CD4-positive, alpha-beta T cell treated with Interleukin-2 at 100 ng/mL for 4 hours (primary cell): ENCODE results near the gene NPTX1.
A peak's percentile ranks its signal among the peaks of the same experiment; 100 is the strongest.

Experiments used
- DNase-seq: peaks from one replicate; pipeline ENCODE4 v3.0.0-alpha.2; 2020; ENCODE audit warnings: low spot score

NPTX1 gene

DNA sequence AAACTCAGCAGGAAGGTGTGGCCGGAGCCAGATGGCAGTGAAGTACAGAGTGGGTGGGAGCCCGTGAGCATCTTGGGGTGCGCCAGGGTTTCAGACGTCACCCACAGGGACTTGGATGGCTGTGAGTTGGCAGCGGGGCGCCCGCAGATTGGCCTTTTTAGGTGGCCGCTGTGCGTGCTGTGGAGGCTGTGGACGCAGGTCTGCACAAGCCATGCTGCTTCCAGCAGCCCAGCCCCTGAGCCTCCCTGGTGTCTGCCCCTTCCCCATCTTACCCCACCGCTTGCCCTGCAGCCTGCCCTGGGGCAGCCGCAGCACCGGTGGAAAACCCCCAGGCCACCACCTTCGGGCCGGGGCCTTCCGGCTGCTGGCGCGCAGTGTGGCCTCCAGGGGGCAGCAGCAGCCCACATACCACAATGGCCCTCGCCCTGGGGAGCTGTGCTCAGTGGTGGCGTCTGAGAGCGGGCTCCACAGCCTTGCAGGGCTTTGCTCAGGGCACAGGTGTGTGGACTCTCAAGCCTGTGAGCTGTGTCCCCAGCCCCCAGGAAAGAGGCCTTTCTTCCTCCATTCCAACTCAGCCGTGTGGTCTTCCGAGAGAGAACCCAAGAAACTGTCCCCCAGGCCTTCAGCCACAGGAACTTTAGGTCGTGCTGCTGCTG is 49.6 kb downstream of the NPTX1 start:
- DNase-seq = peak; percentile 88

DNA sequence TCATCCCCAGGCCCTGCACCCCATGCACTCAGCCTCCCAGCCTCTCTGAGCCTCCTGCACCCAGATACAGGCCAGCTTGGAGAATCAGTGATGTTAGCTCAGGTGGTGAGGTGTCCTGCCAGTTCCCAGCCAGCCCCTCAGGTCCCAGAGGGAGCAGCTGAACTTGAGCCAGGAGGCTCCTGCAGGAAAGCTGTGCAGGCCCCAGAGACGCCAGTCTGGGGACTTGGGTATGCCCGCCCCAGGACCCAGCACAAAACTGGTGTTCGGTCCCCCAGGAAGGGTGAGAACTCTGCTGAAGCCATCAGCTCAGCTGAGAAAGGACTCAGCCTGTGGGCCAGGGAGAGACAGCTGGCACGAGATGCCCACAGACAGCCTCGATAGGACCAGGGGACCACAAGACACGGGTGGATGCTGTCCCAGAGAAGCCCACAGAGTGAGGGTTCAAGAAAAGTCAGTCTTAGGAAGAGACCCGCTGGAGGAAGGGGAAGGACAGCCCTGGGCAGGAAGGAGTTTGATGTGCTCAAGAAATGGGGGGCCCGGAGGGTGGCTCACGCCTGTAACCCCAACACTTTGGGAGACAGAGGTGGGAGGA is 50.5 kb downstream of the NPTX1 start:
- no peak for DNase-seq

DNA sequence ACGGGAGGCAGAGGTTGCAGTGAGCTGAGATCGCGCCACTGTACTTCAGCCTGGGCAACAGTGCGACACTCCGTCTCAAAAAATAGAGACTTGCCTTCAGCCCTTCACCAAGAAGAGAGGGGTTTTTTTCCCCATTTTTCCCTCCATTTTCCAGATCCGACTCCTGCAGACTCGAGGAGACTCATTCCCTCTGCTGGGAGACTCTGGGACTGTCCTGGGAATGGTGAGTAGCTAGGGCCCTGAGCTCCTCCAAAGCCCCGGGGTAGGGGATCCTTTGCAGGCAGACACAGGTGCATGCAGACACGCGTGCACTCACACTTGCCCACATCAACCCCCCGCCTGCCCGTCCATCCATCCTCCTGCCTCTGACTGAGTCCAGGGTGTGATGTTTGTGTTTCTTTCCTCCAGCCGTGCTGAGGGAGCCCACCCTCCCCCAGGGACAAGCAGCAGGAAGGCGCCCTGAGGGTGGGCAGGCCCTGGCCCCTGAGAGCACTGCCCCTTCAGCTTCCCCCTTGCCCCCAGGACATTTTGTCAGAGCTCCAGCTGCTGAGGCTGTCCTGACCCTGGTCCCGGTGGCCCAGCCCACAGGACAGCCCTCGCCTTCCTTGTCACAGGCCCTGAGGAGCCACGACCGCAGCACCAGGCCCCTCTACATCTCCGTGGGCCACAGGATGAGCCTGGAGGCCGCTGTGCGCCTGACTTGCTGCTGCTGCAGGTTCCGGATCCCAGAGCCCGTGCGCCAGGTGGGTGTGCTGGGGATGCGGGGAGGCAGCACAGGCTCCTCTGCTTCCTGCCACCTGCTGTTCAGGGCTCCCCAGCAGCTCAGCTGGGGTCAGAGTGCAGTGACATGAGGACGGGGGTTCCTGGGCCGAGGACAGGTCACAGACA is 51.3 kb downstream of the NPTX1 start:
- no peak for DNase-seq

DNA sequence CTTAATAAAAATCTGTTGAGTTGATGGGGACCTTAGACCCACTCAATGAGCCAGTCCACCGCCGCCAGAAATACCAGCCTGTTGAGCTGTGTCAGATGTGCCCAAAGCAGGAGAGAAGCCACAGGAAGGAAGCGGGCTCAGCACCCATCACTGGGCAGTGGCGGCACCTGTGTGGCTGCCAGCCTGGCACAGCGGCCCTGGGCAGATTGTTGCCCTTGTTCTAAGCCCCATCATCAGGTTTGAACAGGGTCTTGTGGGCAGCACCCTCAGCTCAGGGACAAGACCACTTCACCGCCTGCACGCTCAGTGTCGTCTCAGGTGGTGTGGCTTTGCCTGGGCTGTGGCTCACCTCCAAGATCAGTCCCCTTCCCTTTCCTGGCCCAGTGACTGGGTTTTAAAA is 52.1 kb downstream of the NPTX1 start:
- DNase-seq = no peak

DNA sequence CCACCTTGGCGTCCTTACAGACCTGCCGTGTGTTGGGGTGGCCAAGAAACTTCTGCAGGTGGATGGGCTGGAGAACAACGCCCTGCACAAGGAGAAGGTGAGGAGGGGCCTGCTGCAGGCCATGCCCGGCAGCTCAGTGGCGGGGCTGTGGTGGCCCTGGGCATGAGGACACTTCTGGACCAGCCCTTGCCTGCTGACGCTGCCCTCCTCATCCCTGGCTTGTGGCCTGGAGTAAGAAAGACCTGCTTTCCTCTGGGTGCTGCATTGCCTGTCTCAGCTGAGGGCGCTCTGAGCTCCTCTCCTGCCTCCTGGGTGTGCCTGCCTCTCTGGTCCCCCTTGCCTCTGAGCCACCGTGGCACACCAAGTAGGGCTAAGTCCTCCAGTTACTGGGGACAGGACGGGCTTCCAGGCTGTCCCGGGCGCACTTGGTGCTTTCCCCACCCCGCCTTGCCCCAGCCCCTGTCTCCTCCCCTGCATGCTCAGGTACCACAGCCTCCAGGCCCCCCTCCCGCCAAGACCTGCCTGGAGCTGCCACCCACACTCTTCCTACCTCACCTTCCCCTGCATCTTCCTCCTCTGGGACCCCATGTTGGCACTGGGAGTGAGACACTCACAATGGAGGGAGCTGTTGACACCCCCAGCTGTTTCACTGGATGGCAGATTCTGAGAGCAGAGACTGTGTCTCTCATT is 52.7 kb downstream of the NPTX1 start:
- no peak for DNase-seq

DNA sequence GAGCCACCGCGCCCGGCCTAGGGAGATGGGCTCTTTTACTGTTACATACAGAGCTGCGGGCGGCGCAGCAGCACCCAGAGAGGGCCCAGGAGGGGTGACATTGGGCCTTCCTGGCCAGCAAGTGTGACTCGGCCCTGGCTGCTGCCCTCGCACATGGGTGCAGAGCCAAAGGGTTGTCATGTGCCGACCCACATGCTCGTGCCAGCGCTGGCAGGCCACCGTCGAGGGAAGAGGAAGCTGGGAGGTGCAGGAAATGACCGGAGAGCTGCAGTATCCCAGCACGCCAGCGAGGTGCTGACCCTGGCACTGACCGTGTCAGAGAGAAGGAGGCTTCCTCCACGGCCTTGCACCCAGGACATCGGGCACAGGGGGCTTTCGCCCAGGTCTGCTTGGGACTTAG is 53.4 kb downstream of the NPTX1 start:
- DNase-seq = no peak

DNA sequence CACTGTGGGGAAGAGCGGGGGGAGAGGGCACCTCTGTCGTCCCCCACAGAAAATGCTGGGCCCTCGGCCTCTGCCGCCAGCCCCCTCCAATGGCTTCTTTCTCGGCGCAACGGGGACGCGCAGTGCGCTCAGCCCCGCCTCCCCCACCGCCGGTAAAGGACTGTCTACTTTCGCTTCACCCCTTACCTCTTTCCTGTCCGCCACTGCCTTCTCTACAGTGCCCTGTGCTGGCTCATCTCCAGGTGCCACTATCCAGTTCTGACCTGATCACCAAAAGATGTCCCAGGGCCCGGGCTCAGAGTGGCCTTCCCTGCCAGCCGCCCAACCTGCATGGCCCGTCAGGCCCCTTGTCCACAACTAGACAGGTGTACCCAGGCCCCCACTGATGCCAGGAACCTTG is 54.1 kb downstream of the NPTX1 start:
- no peak for DNase-seq

DNA sequence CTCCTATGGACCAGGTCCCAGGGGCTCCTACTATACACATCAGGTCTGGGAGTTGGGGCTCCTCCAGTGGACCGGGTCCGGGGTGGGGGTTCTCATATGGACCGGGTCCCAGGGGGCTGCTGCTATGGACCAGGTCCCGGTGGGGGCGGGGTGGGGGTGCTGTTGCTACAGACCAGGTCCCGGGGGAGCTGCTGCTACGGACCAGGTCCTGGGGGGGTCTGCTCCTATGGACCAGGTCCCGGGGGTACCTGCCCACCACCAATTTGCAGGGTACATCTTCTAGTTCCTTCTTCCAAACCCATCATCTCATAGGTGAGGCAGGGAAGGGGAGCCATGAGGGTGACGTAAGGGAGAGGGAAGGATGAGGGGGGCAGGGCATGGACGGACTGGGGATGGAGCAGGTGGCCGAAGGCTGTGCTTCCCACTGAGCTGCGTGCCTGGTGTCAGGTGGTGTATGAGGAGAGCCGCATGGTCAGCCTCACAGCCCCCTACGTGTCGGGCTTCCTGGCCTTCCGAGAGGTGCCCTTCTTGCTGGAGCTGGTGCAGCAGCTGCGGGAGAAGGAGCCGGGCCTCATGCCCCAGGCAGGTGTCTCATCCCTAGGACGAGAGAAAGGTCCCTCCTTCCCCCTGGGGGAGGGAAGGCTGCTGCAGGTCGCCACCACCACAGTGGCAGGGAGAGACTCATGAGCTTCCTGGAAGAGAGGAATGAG is 54.9 kb downstream of the NPTX1 start:
- no peak for DNase-seq

DNA sequence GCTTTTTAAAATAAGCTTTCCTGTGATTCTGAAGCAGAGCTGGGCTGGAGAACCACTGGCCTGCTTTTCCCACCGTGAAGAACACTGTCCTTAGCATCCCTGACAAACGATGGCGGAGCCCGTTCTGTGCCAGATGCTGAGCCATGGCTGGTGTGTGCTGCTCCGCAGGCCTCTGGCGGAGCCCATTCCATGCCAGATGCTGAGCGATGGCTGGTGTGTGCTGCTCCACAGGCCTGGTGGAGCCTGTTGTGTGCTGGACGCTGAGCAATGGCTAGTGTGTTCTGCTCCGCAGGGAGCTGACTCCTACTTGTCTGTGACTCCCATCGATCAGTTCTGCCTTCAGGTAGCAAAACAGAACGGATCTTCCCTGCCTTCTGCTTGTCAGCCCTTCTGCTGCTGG is 57.2 kb downstream of the NPTX1 start:
- DNase-seq = no peak

DNA sequence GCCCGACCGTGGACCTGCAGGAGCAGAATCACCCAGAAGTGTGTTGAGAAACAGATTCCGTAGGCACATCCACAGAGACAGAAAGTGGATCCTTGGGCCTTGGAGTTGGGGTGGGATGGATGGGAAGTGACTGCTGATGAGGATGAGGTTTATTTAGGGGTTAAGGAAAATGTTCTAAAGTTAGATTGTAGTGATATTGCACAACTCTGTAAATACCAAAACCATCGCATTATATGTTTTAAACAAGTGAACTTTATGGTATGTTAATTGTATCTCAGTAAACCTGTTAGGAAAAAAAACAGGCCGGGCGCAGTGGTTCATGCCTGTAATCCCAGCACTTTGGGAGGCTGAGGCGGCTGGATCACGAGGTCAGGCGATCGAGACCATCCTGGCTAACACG is 57.8 kb downstream of the NPTX1 start:
- no peak for DNase-seq
